ENCODE data around the gene GPX8. TPM values are rescaled to one million over a fixed set of nuclear protein-coding genes. Genes with fewer than 3 reads are reported as not detected.

GPX8 gene
- total RNA-seq, 5 donors from 2014 or later (not counting 1 experiment from before 2014, with no cell fraction given), result 0.20 TPM; not detected in 4

- DNase-seq (peak; percentile 13 to 91 (median 52)), ATAC-seq (replicated peaks in 1 of 4) (peak; percentile 58 to 76 (median 72))
- Mint-ChIP-seq H3K27ac (no peak overlapping the region), H3K36me3 (no peaks in the 10 kb centered on the region), H3K27me3 (peaks cover 52 to 70% of the 10 kb centered on the region in 2 donors), H3K4me1 (peaks cover 35 to 38% (median 36%) of the 10 kb centered on the region in 3 donors), H3K4me3 (peak overlapping the region; percentile 68 to 80 (median 75)), H3K9me3 (no peaks in the 10 kb centered on the region)
- POLR2A ChIA-PET, result no interaction called here
- Histone ChIP-seq H3K4me1 (ENCODE audit: control insufficient read depth in 1 of 2, extremely low read depth in 1 of 2, insufficient read depth in 2 of 2, low read length in 2 of 2) (peaks cover 18 to 30% of the 10 kb centered on the region in 2 experiments), H3K27ac (ENCODE audit: low read length) (no peak overlapping the region), H3K36me3 (ENCODE audit: control insufficient read depth in 2 of 2, extremely low read depth in 1 of 2, insufficient read depth in 1 of 2, low read length in 1 of 2) (no peaks in the 10 kb centered on the region), H3K4me3 (ENCODE audit: control insufficient read depth in 1 of 2, extremely low read depth in 1 of 2, low read length in 1 of 2) (peak overlapping the region; percentile 53 to 88), H3K9me3 (no peaks in the 10 kb centered on the region), H3K27me3 (replicated peaks in 1 of 2; ENCODE audit: control insufficient read depth in 2 of 2, extremely low read depth in 1 of 2, insufficient read depth in 2 of 2, low read length in 1 of 2) (peaks cover 20 to 42% of the 10 kb centered on the region in 2 experiments)
- CTCF ChIA-PET, result interaction anchor here (0.6 to 1.9 kb wide), 16 partner anchors 10 to 1612 kb away, joined by 3 to 11 read pairs (median 4); partner anchors contain the start of genes DHX29 (in 2 of the 2), GPX8 (in 2 of the 2) and MTREX (in 2 of the 2)
- 0% methylated on average over 3 of the region's 15 CpGs for WGBS (ENCODE audit: insufficient coverage)
Observed at GRCh38 chr5:55172051-55172899, 12.3 kb downstream of the GPX8 start.

GRCh38 chr5:55172937-55173686 is 13.1 kb downstream of the GPX8 start, which contains the start of gene CDC20B:
TSS of gene CDC20B (minus strand) at chr5:55173177. CDS start at chr5:55173000, 177 bp downstream.
- no peaks in the 10 kb centered on the region for H3K9me3 ChIP-seq
- CTCF ChIA-PET, result interaction anchor here (0.6 to 1.4 kb wide), 8 partner anchors 12 to 713 kb away, joined by 3 to 9 read pairs (median 5); partner anchors contain the start of genes DHX29 (in 1 of the 2), GPX8 (in 1 of the 2) and MTREX (in 1 of the 2)
- H3K4me1 Mint-ChIP-seq, result peaks cover 35 to 39% (median 37%) of the 10 kb centered on the region in 3 donors
- no peak within 1 kb of the TSS for H3K27ac ChIP-seq (ENCODE audit: low read length)
- H3K27ac Mint-ChIP-seq, result no peak within 1 kb of the TSS
- POLR2A ChIA-PET, result interaction anchor here in 1 of 2 donors (0.5 kb wide), 1 partner anchor 112 kb away, joined by 3 read pairs; no protein-coding TSS in a partner anchor
- DNase-seq (peak; percentile 21 to 89 (median 61)), ATAC-seq (replicated peaks in 1 of 4) (peak; percentile 73 to 85 (median 78))
- H3K4me1 ChIP-seq (ENCODE audit: control insufficient read depth in 1 of 2, extremely low read depth in 1 of 2, insufficient read depth in 2 of 2, low read length in 2 of 2), result peaks cover 18 to 30% of the 10 kb centered on the region in 2 experiments
- under 1% methylated on average over 57 of the region's 69 CpGs for WGBS (ENCODE audit: insufficient coverage)
- peaks cover 53 to 69% of the 10 kb centered on the region in 2 donors for H3K27me3 Mint-ChIP-seq
- peak within 1 kb of the TSS; percentile 53 to 88 for H3K4me3 ChIP-seq (ENCODE audit: control insufficient read depth in 1 of 2, extremely low read depth in 1 of 2, low read length in 1 of 2)
- no peaks in the 10 kb centered on the region for H3K9me3 Mint-ChIP-seq
- H3K4me3 Mint-ChIP-seq, result peak within 1 kb of the TSS; percentile 68 to 85 (median 75)
- H3K36me3 ChIP-seq (ENCODE audit: control insufficient read depth in 2 of 2, extremely low read depth in 1 of 2, insufficient read depth in 1 of 2, low read length in 1 of 2), result no peaks in the 10 kb centered on the region
- no peaks in the 10 kb centered on the region for H3K36me3 Mint-ChIP-seq
- H3K27me3 ChIP-seq (replicated peaks in 1 of 2; ENCODE audit: control insufficient read depth in 2 of 2, extremely low read depth in 1 of 2, insufficient read depth in 2 of 2, low read length in 1 of 2), result peaks cover 24 to 43% of the 10 kb centered on the region in 2 experiments

GRCh38 chr5:55173687-55174230 is 13.8 kb downstream of the GPX8 start:
- H3K4me1 Mint-ChIP-seq, result peaks cover 35 to 39% (median 37%) of the 10 kb centered on the region in 3 donors
- WGBS (ENCODE audit: insufficient coverage), result 29% methylated on average over 2 of the region's 8 CpGs
- ChIA-PET POLR2A (interaction anchor here in 1 of 2 donors (0.5 kb wide), 1 partner anchor 112 kb away, joined by 3 read pairs; no protein-coding TSS in a partner anchor), CTCF (interaction anchor here (0.6 to 1.0 kb wide), 5 partner anchors 12 to 712 kb away, joined by 3 to 6 read pairs (median 5); no protein-coding TSS in a partner anchor)
- Histone ChIP-seq H3K9me3 (no peaks in the 10 kb centered on the region), H3K36me3 (ENCODE audit: control insufficient read depth in 2 of 2, extremely low read depth in 1 of 2, insufficient read depth in 1 of 2, low read length in 1 of 2) (no peaks in the 10 kb centered on the region), H3K27ac (ENCODE audit: low read length) (no peak overlapping the region), H3K4me1 (ENCODE audit: control insufficient read depth in 1 of 2, extremely low read depth in 1 of 2, insufficient read depth in 2 of 2, low read length in 2 of 2) (peaks cover 18 to 30% of the 10 kb centered on the region in 2 experiments), H3K4me3 (ENCODE audit: control insufficient read depth in 1 of 2, extremely low read depth in 1 of 2, low read length in 1 of 2) (peak overlapping the region; percentile 34 to 88), H3K27me3 (replicated peaks in 1 of 2; ENCODE audit: control insufficient read depth in 2 of 2, extremely low read depth in 1 of 2, insufficient read depth in 2 of 2, low read length in 1 of 2) (peaks cover 27 to 43% of the 10 kb centered on the region in 2 experiments)
- peaks cover 53 to 70% of the 10 kb centered on the region in 2 donors for H3K27me3 Mint-ChIP-seq
- peak in 1 of 35 experiments; percentile 12 for DNase-seq
- H3K36me3 Mint-ChIP-seq, result no peaks in the 10 kb centered on the region
- H3K4me3 Mint-ChIP-seq, result peak overlapping the region; percentile 62 to 85 (median 68)
- peak in 2 of 4 experiments; percentile 7 to 14 for ATAC-seq (replicated peaks in 1 of 4)
- no peaks in the 10 kb centered on the region for H3K9me3 Mint-ChIP-seq
- H3K27ac Mint-ChIP-seq, result no peak overlapping the region

GRCh38 chr5:55175781-55176175 is 15.8 kb downstream of the GPX8 start:
- Histone ChIP-seq H3K36me3 (ENCODE audit: control insufficient read depth in 2 of 2, extremely low read depth in 1 of 2, insufficient read depth in 1 of 2, low read length in 1 of 2) (no peaks in the 10 kb centered on the region), H3K4me1 (ENCODE audit: control insufficient read depth in 1 of 2, extremely low read depth in 1 of 2, insufficient read depth in 2 of 2, low read length in 2 of 2) (peaks cover 18 to 30% of the 10 kb centered on the region in 2 experiments), H3K27me3 (replicated peaks in 1 of 2; ENCODE audit: control insufficient read depth in 2 of 2, extremely low read depth in 1 of 2, insufficient read depth in 2 of 2, low read length in 1 of 2) (peaks cover 35 to 43% of the 10 kb centered on the region in 2 experiments), H3K9me3 (no peaks in the 10 kb centered on the region), H3K27ac (ENCODE audit: low read length) (no peak overlapping the region), H3K4me3 (ENCODE audit: control insufficient read depth in 1 of 2, extremely low read depth in 1 of 2, low read length in 1 of 2) (peak overlapping the region in 1 of 2 donors; percentile 26)
- peak overlapping the region in 1 of 2 donors; percentile 41 for H3K27ac Mint-ChIP-seq
- H3K4me1 Mint-ChIP-seq, result peaks cover 35 to 39% (median 37%) of the 10 kb centered on the region in 3 donors
- ChIA-PET CTCF (interaction anchor here (0.5 to 0.8 kb wide), 3 partner anchors 13 to 568 kb away, joined by 3 read pairs; no protein-coding TSS in a partner anchor), POLR2A (interaction anchor here in 1 of 2 donors (0.6 kb wide), 1 partner anchor 15 kb away, joined by 3 read pairs; no protein-coding TSS in a partner anchor)
- DNase-seq (no peak), ATAC-seq (replicated peaks in 1 of 4) (no peak)
- H3K27me3 Mint-ChIP-seq, result peaks cover 59 to 78% of the 10 kb centered on the region in 2 donors
- no peaks in the 10 kb centered on the region for H3K9me3 Mint-ChIP-seq
- H3K36me3 Mint-ChIP-seq, result no peaks in the 10 kb centered on the region
- H3K4me3 Mint-ChIP-seq, result peak overlapping the region; percentile 22 to 55 (median 31)
- 11% methylated on average over 4 of the region's 7 CpGs for WGBS (ENCODE audit: insufficient coverage)

GRCh38 chr5:55176176-55176818 is 16.3 kb downstream of the GPX8 start:
- Histone ChIP-seq H3K36me3 (ENCODE audit: control insufficient read depth in 2 of 2, extremely low read depth in 1 of 2, insufficient read depth in 1 of 2, low read length in 1 of 2) (no peaks in the 10 kb centered on the region), H3K9me3 (no peaks in the 10 kb centered on the region), H3K27me3 (replicated peaks in 1 of 2; ENCODE audit: control insufficient read depth in 2 of 2, extremely low read depth in 1 of 2, insufficient read depth in 2 of 2, low read length in 1 of 2) (peaks cover 38 to 39% of the 10 kb centered on the region in 2 experiments), H3K27ac (ENCODE audit: low read length) (no peak overlapping the region), H3K4me3 (ENCODE audit: control insufficient read depth in 1 of 2, extremely low read depth in 1 of 2, low read length in 1 of 2) (peak overlapping the region in 1 of 2 donors; percentile 26), H3K4me1 (ENCODE audit: control insufficient read depth in 1 of 2, extremely low read depth in 1 of 2, insufficient read depth in 2 of 2, low read length in 2 of 2) (peaks cover 18 to 30% of the 10 kb centered on the region in 2 experiments)
- H3K9me3 Mint-ChIP-seq, result no peaks in the 10 kb centered on the region
- H3K36me3 Mint-ChIP-seq, result no peaks in the 10 kb centered on the region
- peak overlapping the region in 1 of 3 donors; percentile 55 for H3K4me3 Mint-ChIP-seq
- peak overlapping the region in 1 of 2 donors; percentile 15 for H3K27ac Mint-ChIP-seq
- ATAC-seq (replicated peaks in 1 of 4) (peak in 2 of 4 experiments; percentile 36 to 43), DNase-seq (peak in 5 of 35 experiments; percentile 7 to 45 (median 10))
- peaks cover 61 to 78% of the 10 kb centered on the region in 2 donors for H3K27me3 Mint-ChIP-seq
- WGBS (ENCODE audit: insufficient coverage), result 2% methylated on average over 43 of the region's 44 CpGs
- POLR2A ChIA-PET, result interaction anchor here in 1 of 2 donors (0.5 to 0.6 kb wide), 2 partner anchors 12 to 14 kb away, joined by 3 read pairs; no protein-coding TSS in a partner anchor
- CTCF ChIA-PET, result interaction anchor here (0.5 to 0.8 kb wide), 3 partner anchors 17 to 1726 kb away, joined by 3 to 4 read pairs (median 3); no protein-coding TSS in a partner anchor
- peaks cover 35 to 39% (median 37%) of the 10 kb centered on the region in 3 donors for H3K4me1 Mint-ChIP-seq
